HepG2 (cell line): ENCODE results near the gene RHOT2. TPM values are rescaled to one million over a fixed set of nuclear protein-coding genes. Genes with fewer than 3 reads are reported as not detected.

Source experiments
- ARID5B ChIP-seq: IDR thresholded peaks from 2 replicates; pipeline ENCODE4 v1.4.0; 2020; ENCODE audit warnings: mild to moderate bottlenecking, missing genetic modification reagents
- ATF4 ChIP-seq, 2 experiments: fragments of 450-650 bp in 1 of 2; sonication (generic) in 1 of 2; formaldehyde crosslinking; IDR thresholded peaks; 2 replicates each; pipeline versions ENCODE4 v1.5.0 to v1.8.0; 2020 to 2022; ENCODE audit warnings: mild to moderate bottlenecking in 1 of 2, missing genetic modification reagents in 1 of 2
- BCLAF1 ChIP-seq: fragments of 450-650 bp; IDR thresholded peaks from 2 replicates; pipeline ENCODE4 v1.6.1; 2017; ENCODE audit warnings: mild to moderate bottlenecking
- CBX5 ChIP-seq: sonication (generic); formaldehyde crosslinking; IDR thresholded peaks from 2 replicates; pipeline ENCODE4 v1.4.0; 2020; ENCODE audit warnings: missing genetic modification reagents, borderline replicate concordance
- CEBPG ChIP-seq: IDR thresholded peaks from 2 replicates; pipeline ENCODE4 v1.6.1; 2016
- GATA4 ChIP-seq: sonication (generic); IDR thresholded peaks from 2 replicates; pipeline ENCODE4 v1.6.1; 2016; ENCODE audit warnings: antibody characterized with exemption, low read depth, borderline replicate concordance
- HNF4G ChIP-seq, 2 experiments: sonication (generic) in 1 of 2; formaldehyde crosslinking in 1 of 2; IDR thresholded peaks; 2 replicates each; pipeline versions ENCODE4 v1.4.0 to v1.6.1; 2011 to 2020; ENCODE audit warnings: borderline replicate concordance in 2 of 2, low read depth in 2 of 2, mild to moderate bottlenecking in 2 of 2, low read length in 1 of 2, missing genetic modification reagents in 1 of 2, moderate library complexity in 1 of 2
- KDM2A ChIP-seq: sonication (generic); formaldehyde crosslinking; IDR thresholded peaks from 2 replicates; pipeline ENCODE4 v1.4.0; 2020; ENCODE audit warnings: low read depth, missing genetic modification reagents, borderline replicate concordance
- MED13 ChIP-seq: sonication (generic); formaldehyde crosslinking; IDR thresholded peaks from 2 replicates; pipeline ENCODE4 v1.5.0; 2020; ENCODE audit warnings: missing genetic modification reagents
- MEIS2 ChIP-seq: sonication (generic); formaldehyde crosslinking; IDR thresholded peaks from 2 replicates; pipeline ENCODE4 v1.9.0; 2021; ENCODE audit warnings: mild to moderate bottlenecking, missing genetic modification reagents
- NR1H2 ChIP-seq: sonication (generic); formaldehyde crosslinking; IDR thresholded peaks from 2 replicates; pipeline ENCODE4 v1.8.1; 2022; ENCODE audit warnings: low read depth, missing genetic modification reagents, borderline replicate concordance
- PHB2 ChIP-seq: fragments of 450-650 bp; IDR thresholded peaks from 2 replicates; pipeline ENCODE4 v1.6.1; 2018; ENCODE audit not compliant: partially characterized antibody
- SPEN ChIP-seq: sonication (generic); formaldehyde crosslinking; IDR thresholded peaks from 2 replicates; pipeline ENCODE4 v1.5.1; 2020; ENCODE audit warnings: low read depth, mild to moderate bottlenecking, missing genetic modification reagents
- ZNF614 ChIP-seq: IDR thresholded peaks from 2 replicates; pipeline ENCODE4 v1.6.1; 2018; ENCODE audit warnings: missing biosample characterization, missing genetic modification reagents, inconsistent platforms, borderline replicate concordance
- ZNF619 ChIP-seq: sonication (generic); formaldehyde crosslinking; IDR thresholded peaks from 2 replicates; pipeline ENCODE4 v1.4.0; 2020; ENCODE audit warnings: mild to moderate bottlenecking, missing genetic modification reagents
- ZNF724P ChIP-seq: sonication (generic); formaldehyde crosslinking; IDR thresholded peaks from 2 replicates; pipeline ENCODE4 v1.8.0; 2022; ENCODE audit warnings: missing genetic modification reagents, borderline replicate concordance
- ZNF800 ChIP-seq: sonication (generic); formaldehyde crosslinking; IDR thresholded peaks from 2 replicates; pipeline ENCODE4 v1.4.0; 2020; ENCODE audit warnings: missing genetic modification reagents
- polyA plus RNA-seq, 8 experiments: library from polyadenylated mRNA; depleted of rRNA in 3 of 8; stranded (reverse) in 7 of 8; unstranded in 1 of 8; fragments of >200 nt; fragmentation: Illumina TruSeq in 4 of 8; extraction: Trizol in 4 of 8; gene quantifications; 2 replicates each; pipeline versions ENCODE4 v1.2.1 to v1.2.3, GENCODE V29; 2011 to 2016; ENCODE audit warnings: low read depth in 4 of 8, missing spikeins in 1 of 8, mixed read lengths in 1 of 8; ENCODE audit not compliant: insufficient read depth in 1 of 8
- total RNA-seq, 5 experiments: library from RNA; depleted of rRNA; stranded (reverse); fragments of >200 nt; fragmentation: Illumina TruSeq; extraction: Trizol; gene quantifications; 2 replicates each; pipeline ENCODE4 v1.2.3, GENCODE V29; 2016; ENCODE audit warnings: low read depth in 1 of 5

Gene RHOT2
- total and polyA plus RNA-seq, 2 of the 13 experiments (the other 11 are each of a cell fraction or from before 2014, with no cell fraction given) = 63.6 to 76.9 TPM

GRCh38 chr16:700684-701584, 33.0 kb downstream of the RHOT2 start (continued):
- TF ChIP-seq ZNF724P (peak; percentile 91), KDM2A (CRISPR knock-in tag) (no peak), ZNF800 (CRISPR knock-in tag) (peak; percentile 63; the same call in 1 of the 2 replicates), CEBPG (CRISPR knock-in tag) (no peak), ARID5B (CRISPR knock-in tag) (peak; percentile 50; the same call in 1 of the 2 replicates), ZNF619 (CRISPR knock-in tag) (no peak), CBX5 (no peak), ZNF614 (CRISPR knock-in tag) (no peak), HNF4G (IDR thresholded peaks at IDR 0.05; ENCODE audit: borderline replicate concordance, low read depth, low read length) (no peak), HNF4G (CRISPR knock-in tag; IDR thresholded peaks at IDR 0.05; ENCODE audit: borderline replicate concordance, low read depth) (no peak), BCLAF1 (no peak), MEIS2 (CRISPR knock-in tag) (peak; percentile 92), MED13 (no peak), PHB2 (no peak), NR1H2 (CRISPR knock-in tag) (no peak), GATA4 (no peak), ATF4 (CRISPR knock-in tag; IDR thresholded peaks at IDR 0.05) (peak in 1 of 2 experiments; percentile 34; a peak in 1 of 4 replicates), SPEN (CRISPR knock-in tag) (no peak; the same call in 1 of the 2 replicates)
